ENCODE results near the gene MAPKAPK5. TPM values are rescaled to one million over a fixed set of nuclear protein-coding genes. Genes with fewer than 3 reads are reported as not detected.

The MAPKAPK5 gene
- total RNA-seq, 1 experiment from 2014 or later, result 78.2 TPM

- BruUV-seq (replicated peaks), result no TSS peak
- H3K27me3 ChIP-seq (ENCODE audit: low read length), result no peaks in the 10 kb centered on the region
- H3K27ac ChIP-seq (ENCODE audit: low read length), result no peak overlapping the region
- no peaks in the 10 kb centered on the region for H3K79me2 ChIP-seq (ENCODE audit: low read length)
- no peaks in the 10 kb centered on the region for H3K9me3 ChIP-seq (ENCODE audit: low read length)
- no peak for DNase-seq
- H3K9me2 ChIP-seq (replicated peaks; ENCODE audit: low read length), result no peaks in the 10 kb centered on the region
- H3F3A ChIP-seq (ENCODE audit: low read length, unreplicated experiment), result no peaks in the 10 kb centered on the region
- ATAC-seq, result no peak
- TF ChIP-seq EZH2phosphoT487 (IDR thresholded peaks at IDR 0.05; ENCODE audit: borderline replicate concordance, low read length) (no peak), CTCF (conservative IDR thresholded peaks at IDR 0.05; ENCODE audit: low read depth, low read length) (no peak), EZH2 (IDR thresholded peaks at IDR 0.05; ENCODE audit: low read length, unreplicated experiment) (no peak)
- no peak overlapping the region for H3K9ac ChIP-seq (ENCODE audit: low read length)
- H2AFZ ChIP-seq (ENCODE audit: low read length), result no peak overlapping the region
- ChIA-PET CTCF (interaction anchor here (0.6 kb wide), 1 partner anchor 545 kb away, joined by 4 read pairs; no protein-coding TSS in a partner anchor), POLR2A (ENCODE audit: unreplicated experiment) (no interaction called here)
- H3K4me1 ChIP-seq (ENCODE audit: insufficient read depth, low read length), result no peaks in the 10 kb centered on the region
- H3K4me2 ChIP-seq (ENCODE audit: low read length), result no peak overlapping the region
- no peaks in the 10 kb centered on the region for H3K36me3 ChIP-seq (ENCODE audit: low read depth, low read length)
- no peak overlapping the region for H3K4me3 ChIP-seq (ENCODE audit: low read length)
- intact Hi-C loops (cut with micrococcal nuclease), result no loop called here
- no peaks in the 10 kb centered on the region for H4K20me1 ChIP-seq (ENCODE audit: low read length)
These were observed 85.3 kb downstream of the MAPKAPK5 start for GRCh38 chr12:111927346-111927745.

- Histone ChIP-seq H3K4me2 (ENCODE audit: low read length) (no peak overlapping the region), H2AFZ (ENCODE audit: low read length) (no peak overlapping the region), H3K27me3 (ENCODE audit: low read length) (no peaks in the 10 kb centered on the region), H3K9me2 (replicated peaks; ENCODE audit: low read length) (no peaks in the 10 kb centered on the region), H3K4me3 (ENCODE audit: low read length) (no peak overlapping the region), H3F3A (ENCODE audit: low read length, unreplicated experiment) (no peaks in the 10 kb centered on the region), H4K20me1 (ENCODE audit: low read length) (no peaks in the 10 kb centered on the region), H3K27ac (ENCODE audit: low read length) (no peak overlapping the region), H3K9ac (ENCODE audit: low read length) (no peak overlapping the region), H3K79me2 (ENCODE audit: low read length) (no peaks in the 10 kb centered on the region), H3K9me3 (ENCODE audit: low read length) (no peaks in the 10 kb centered on the region), H3K4me1 (ENCODE audit: insufficient read depth, low read length) (no peaks in the 10 kb centered on the region), H3K36me3 (ENCODE audit: low read depth, low read length) (no peaks in the 10 kb centered on the region)
- ATAC-seq (no peak), DNase-seq (no peak)
- intact Hi-C loops (cut with micrococcal nuclease), result no loop called here
- POLR2A ChIA-PET (ENCODE audit: unreplicated experiment), result no interaction called here
- CTCF ChIA-PET, result no interaction called here
- TF ChIP-seq EZH2 (IDR thresholded peaks at IDR 0.05; ENCODE audit: low read length, unreplicated experiment), result no peak
- no peak for TF ChIP-seq CTCF (conservative IDR thresholded peaks at IDR 0.05; ENCODE audit: low read depth, low read length)
- TF ChIP-seq EZH2phosphoT487 (IDR thresholded peaks at IDR 0.05; ENCODE audit: borderline replicate concordance, low read length), result no peak
- no TSS peak for BruUV-seq (replicated peaks)
These were observed 90.2 kb downstream of the MAPKAPK5 start for GRCh38 chr12:111932241-111932640.

GRCh38 chr12:111936869-111937268 is 94.8 kb downstream of the MAPKAPK5 start:
- Histone ChIP-seq H3K9me2 (replicated peaks; ENCODE audit: low read length) (no peaks in the 10 kb centered on the region), H3K27me3 (ENCODE audit: low read length) (no peaks in the 10 kb centered on the region), H3K9ac (ENCODE audit: low read length) (no peak overlapping the region), H2AFZ (ENCODE audit: low read length) (no peak overlapping the region), H3F3A (ENCODE audit: low read length, unreplicated experiment) (no peaks in the 10 kb centered on the region), H3K9me3 (ENCODE audit: low read length) (no peaks in the 10 kb centered on the region), H3K4me2 (ENCODE audit: low read length) (no peak overlapping the region), H3K79me2 (ENCODE audit: low read length) (no peaks in the 10 kb centered on the region), H3K27ac (ENCODE audit: low read length) (no peak overlapping the region), H3K4me1 (ENCODE audit: insufficient read depth, low read length) (no peaks in the 10 kb centered on the region), H4K20me1 (ENCODE audit: low read length) (no peaks in the 10 kb centered on the region), H3K36me3 (ENCODE audit: low read depth, low read length) (no peaks in the 10 kb centered on the region), H3K4me3 (ENCODE audit: low read length) (no peak overlapping the region)
- ATAC-seq (no peak), DNase-seq (no peak)
- TF ChIP-seq EZH2phosphoT487 (IDR thresholded peaks at IDR 0.05; ENCODE audit: borderline replicate concordance, low read length), result no peak
- TF ChIP-seq CTCF (conservative IDR thresholded peaks at IDR 0.05; ENCODE audit: low read depth, low read length), result no peak
- TF ChIP-seq EZH2 (IDR thresholded peaks at IDR 0.05; ENCODE audit: low read length, unreplicated experiment), result no peak
- ChIA-PET POLR2A (ENCODE audit: unreplicated experiment) (no interaction called here), CTCF (no interaction called here)
- intact Hi-C loops (cut with micrococcal nuclease), result no loop called here
- BruUV-seq (replicated peaks), result no TSS peak
